ENCODE measurements around the gene ITM2B.
"Not testable (repeated sequence)": the region's sequence is repeated elsewhere in the genome, so short reads cannot be mapped to it uniquely, and the experiment has no call there.

Gene ITM2B

GRCh38 chr13:48233046-48233888, at the start of gene ITM2B:
ITM2B (plus strand) TSS chr13:48233206; CDS start chr13:48233361, 155 bp downstream.
- H3K36me3 Mint-ChIP-seq (ENCODE audit: insufficient read depth): peaks cover 28% of the 10 kb centered on the region
- H3K4me1 Mint-ChIP-seq: peaks cover 33% of the 10 kb centered on the region
- H3K27me3 Mint-ChIP-seq: no peaks in the 10 kb centered on the region
- ATAC-seq (replicated peaks; ENCODE audit: extremely low read depth, poor library complexity, severe bottlenecking): peak; percentile 75
- peak within 1 kb of the TSS; percentile 93 for H3K4me3 Mint-ChIP-seq
- peak; percentile 37 to 51 for DNase-seq (ENCODE audit: low spot score in 2 of 2)
- peak within 1 kb of the TSS; percentile 94 for H3K27ac Mint-ChIP-seq (ENCODE audit: low read depth)
- no peaks in the 10 kb centered on the region for H3K9me3 Mint-ChIP-seq

GRCh38 chr13:48184260-48184659, 48.7 kb upstream of the ITM2B start:
- Mint-ChIP-seq H3K27ac (ENCODE audit: low read depth) (peak overlapping the region; percentile 49), H3K36me3 (ENCODE audit: insufficient read depth) (peaks cover 2% of the 10 kb centered on the region), H3K27me3 (no peaks in the 10 kb centered on the region), H3K4me1 (peaks cover 46% of the 10 kb centered on the region), H3K9me3 (no peaks in the 10 kb centered on the region), H3K4me3 (no peak overlapping the region)
- no peak for ATAC-seq (replicated peaks; ENCODE audit: extremely low read depth, poor library complexity, severe bottlenecking)
- DNase-seq (ENCODE audit: low spot score in 2 of 2): no peak

GRCh38 chr13:48185018-48185417, 48.0 kb upstream of the ITM2B start:
- Mint-ChIP-seq H3K4me1 (peaks cover 46% of the 10 kb centered on the region), H3K9me3 (no peaks in the 10 kb centered on the region), H3K4me3 (no peak overlapping the region), H3K36me3 (ENCODE audit: insufficient read depth) (peaks cover 2% of the 10 kb centered on the region), H3K27ac (ENCODE audit: low read depth) (peak overlapping the region; percentile 80), H3K27me3 (no peaks in the 10 kb centered on the region)
- ATAC-seq (replicated peaks; ENCODE audit: extremely low read depth, poor library complexity, severe bottlenecking) (no peak), DNase-seq (ENCODE audit: low spot score in 2 of 2) (no peak)

- peak overlapping the region; percentile 8 for H3K27ac Mint-ChIP-seq (ENCODE audit: low read depth)
- peaks cover 46% of the 10 kb centered on the region for H3K4me1 Mint-ChIP-seq
These were observed 46.3 kb upstream of the ITM2B start for GRCh38 chr13:48186722-48187121.

GRCh38 chr13:48188131-48188530, 44.9 kb upstream of the ITM2B start:
- Mint-ChIP-seq H3K4me1 (peaks cover 43% of the 10 kb centered on the region), H3K27me3 (no peaks in the 10 kb centered on the region)
- ATAC-seq (replicated peaks; ENCODE audit: extremely low read depth, poor library complexity, severe bottlenecking): no peak

More at GRCh38 chr13:48186722-48187121, 46.3 kb upstream of the ITM2B start:
- Mint-ChIP-seq H3K36me3 (ENCODE audit: insufficient read depth) (peaks cover 2% of the 10 kb centered on the region), H3K4me3 (peak overlapping the region; percentile 63), H3K27me3 (no peaks in the 10 kb centered on the region), H3K9me3 (no peaks in the 10 kb centered on the region)
- no peak for ATAC-seq (replicated peaks; ENCODE audit: extremely low read depth, poor library complexity, severe bottlenecking)
- no peak for DNase-seq (ENCODE audit: low spot score in 2 of 2)

GRCh38 chr13:48188601-48189000, 44.4 kb upstream of the ITM2B start:
- Mint-ChIP-seq H3K4me1 (peaks cover 47% of the 10 kb centered on the region), H3K27me3 (no peaks in the 10 kb centered on the region), H3K9me3 (no peaks in the 10 kb centered on the region), H3K4me3 (no peak overlapping the region), H3K36me3 (ENCODE audit: insufficient read depth) (peaks cover 2% of the 10 kb centered on the region), H3K27ac (ENCODE audit: low read depth) (peak overlapping the region; percentile 8)
- DNase-seq (ENCODE audit: low spot score in 2 of 2) (no peak), ATAC-seq (replicated peaks; ENCODE audit: extremely low read depth, poor library complexity, severe bottlenecking) (no peak)

More at GRCh38 chr13:48188131-48188530, 44.9 kb upstream of the ITM2B start:
- Mint-ChIP-seq H3K27ac (ENCODE audit: low read depth) (peak overlapping the region; percentile 8), H3K9me3 (no peaks in the 10 kb centered on the region), H3K36me3 (ENCODE audit: insufficient read depth) (peaks cover 2% of the 10 kb centered on the region), H3K4me3 (no peak overlapping the region)
- DNase-seq (ENCODE audit: low spot score in 2 of 2): no peak

- H3K4me1 Mint-ChIP-seq: peaks cover 48% of the 10 kb centered on the region
- no peaks in the 10 kb centered on the region for H3K27me3 Mint-ChIP-seq
These were observed 43.8 kb upstream of the ITM2B start for GRCh38 chr13:48189171-48189570.

GRCh38 chr13:48192411-48192935, 40.5 kb upstream of the ITM2B start:
- Mint-ChIP-seq H3K36me3 (ENCODE audit: insufficient read depth) (no peaks in the 10 kb centered on the region), H3K27me3 (no peaks in the 10 kb centered on the region), H3K9me3 (no peaks in the 10 kb centered on the region), H3K4me1 (peaks cover 34% of the 10 kb centered on the region), H3K4me3 (no peak overlapping the region), H3K27ac (ENCODE audit: low read depth) (peak overlapping the region; percentile 58)
- DNase-seq (ENCODE audit: low spot score in 2 of 2) (no peak), ATAC-seq (replicated peaks; ENCODE audit: extremely low read depth, poor library complexity, severe bottlenecking) (no peak)

More at GRCh38 chr13:48189171-48189570, 43.8 kb upstream of the ITM2B start:
- peaks cover 2% of the 10 kb centered on the region for H3K36me3 Mint-ChIP-seq (ENCODE audit: insufficient read depth)
- no peaks in the 10 kb centered on the region for H3K9me3 Mint-ChIP-seq
- DNase-seq (ENCODE audit: low spot score in 2 of 2): no peak
- no peak for ATAC-seq (replicated peaks; ENCODE audit: extremely low read depth, poor library complexity, severe bottlenecking)
- H3K4me3 Mint-ChIP-seq: no peak overlapping the region
- H3K27ac Mint-ChIP-seq (ENCODE audit: low read depth): no peak overlapping the region

GRCh38 chr13:48194379-48194754, 38.6 kb upstream of the ITM2B start:
- H3K27me3 Mint-ChIP-seq: no peaks in the 10 kb centered on the region
- DNase-seq (ENCODE audit: low spot score in 2 of 2): no peak
- H3K36me3 Mint-ChIP-seq (ENCODE audit: insufficient read depth): no peaks in the 10 kb centered on the region
- peak; percentile 46 for ATAC-seq (replicated peaks; ENCODE audit: extremely low read depth, poor library complexity, severe bottlenecking)
- peak overlapping the region; percentile 6 for H3K4me3 Mint-ChIP-seq
- H3K4me1 Mint-ChIP-seq: peaks cover 20% of the 10 kb centered on the region
- H3K27ac Mint-ChIP-seq (ENCODE audit: low read depth): peak overlapping the region; percentile 19
- no peaks in the 10 kb centered on the region for H3K9me3 Mint-ChIP-seq

GRCh38 chr13:48199404-48199946, 33.5 kb upstream of the ITM2B start:
- Mint-ChIP-seq H3K27ac (ENCODE audit: low read depth) (no peak overlapping the region), H3K4me3 (no peak overlapping the region), H3K9me3 (no peaks in the 10 kb centered on the region), H3K27me3 (no peaks in the 10 kb centered on the region), H3K36me3 (ENCODE audit: insufficient read depth) (no peaks in the 10 kb centered on the region), H3K4me1 (peaks cover 13% of the 10 kb centered on the region)
- DNase-seq (ENCODE audit: low spot score in 2 of 2): no peak
- no peak for ATAC-seq (replicated peaks; ENCODE audit: extremely low read depth, poor library complexity, severe bottlenecking)

GRCh38 chr13:48201044-48201443, 32.0 kb upstream of the ITM2B start:
- Mint-ChIP-seq H3K36me3 (ENCODE audit: insufficient read depth) (no peaks in the 10 kb centered on the region), H3K27me3 (no peaks in the 10 kb centered on the region), H3K27ac (ENCODE audit: low read depth) (no peak overlapping the region), H3K4me1 (peaks cover 11% of the 10 kb centered on the region), H3K9me3 (no peaks in the 10 kb centered on the region), H3K4me3 (no peak overlapping the region)
- no peak for DNase-seq (ENCODE audit: low spot score in 2 of 2)
- no peak for ATAC-seq (replicated peaks; ENCODE audit: extremely low read depth, poor library complexity, severe bottlenecking)

- peaks cover 12% of the 10 kb centered on the region for H3K4me1 Mint-ChIP-seq
- H3K27ac Mint-ChIP-seq (ENCODE audit: low read depth); H3K27me3 Mint-ChIP-seq; H3K9me3 Mint-ChIP-seq; H3K4me3 Mint-ChIP-seq; DNase-seq (ENCODE audit: low spot score in 2 of 2); H3K36me3 Mint-ChIP-seq (ENCODE audit: insufficient read depth); ATAC-seq (replicated peaks; ENCODE audit: extremely low read depth, poor library complexity, severe bottlenecking): not testable (repeated sequence)
These were observed 25.8 kb upstream of the ITM2B start for GRCh38 chr13:48207207-48207606.

- Mint-ChIP-seq H3K4me1 (peaks cover 14% of the 10 kb centered on the region), H3K4me3 (no peak overlapping the region), H3K27me3 (no peaks in the 10 kb centered on the region), H3K27ac (ENCODE audit: low read depth) (no peak overlapping the region), H3K36me3 (ENCODE audit: insufficient read depth) (peaks cover 5% of the 10 kb centered on the region), H3K9me3 (no peaks in the 10 kb centered on the region)
- DNase-seq (ENCODE audit: low spot score in 2 of 2) (no peak), ATAC-seq (replicated peaks; ENCODE audit: extremely low read depth, poor library complexity, severe bottlenecking) (no peak)
These were observed 22.8 kb upstream of the ITM2B start for GRCh38 chr13:48210178-48210577.

All from central memory CD8-positive, alpha-beta T cell (primary cell).